ENCODE data around the gene REEP3. TPM values are rescaled to one million over a fixed set of nuclear protein-coding genes. Genes with fewer than 3 reads are reported as not detected.
"Not testable (repeated sequence)": the region's sequence is repeated elsewhere in the genome, so short reads cannot be mapped to it uniquely, and the experiment has no call there.

REEP3 gene
- total RNA-seq, 4 donors from 2014 or later = 22.8 to 36.7 (median 32.1) TPM

DNA sequence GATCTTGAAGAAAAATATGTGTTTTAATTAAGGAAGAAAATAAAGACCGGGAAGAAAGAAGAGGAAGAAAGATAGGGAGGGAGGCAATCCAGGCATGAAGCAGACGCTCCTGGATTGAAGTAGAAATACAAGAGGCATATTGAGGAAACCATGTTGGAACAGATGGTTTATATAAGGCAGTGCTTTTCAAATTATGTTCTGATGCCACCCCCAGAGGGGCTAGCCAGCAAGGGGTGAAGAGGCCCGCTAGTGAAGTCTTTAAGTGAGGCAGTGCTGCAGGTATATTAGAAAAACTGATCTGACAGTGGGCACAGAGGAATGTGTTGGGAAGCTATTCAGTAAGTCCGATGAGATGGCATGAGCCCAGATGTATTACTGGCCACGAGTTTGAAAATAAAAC lies 40.1 kb downstream of the REEP3 start:
- in situ Hi-C loops (cut with MboI; ENCODE audit: low sequenced_read_pairs in 4 of 4) = no loop called here
- H3K27me3 ChIP-seq = no peaks in the 10 kb centered on the region
- no peak overlapping the region for H3K27ac ChIP-seq
- no peaks in the 10 kb centered on the region for H3K36me3 ChIP-seq
- no peaks in the 10 kb centered on the region for H3K9me3 ChIP-seq
- no peak overlapping the region for H3K4me3 ChIP-seq
- intact Hi-C loops (cut with DNase I; ENCODE audit: low total_unique reads) = no loop called here
- peaks cover 3 to 4% of the 10 kb centered on the region in 2 donors for H3K4me1 ChIP-seq
- DNase-seq = no peak
- no peak for ATAC-seq
- TF ChIP-seq, protein P1, sequence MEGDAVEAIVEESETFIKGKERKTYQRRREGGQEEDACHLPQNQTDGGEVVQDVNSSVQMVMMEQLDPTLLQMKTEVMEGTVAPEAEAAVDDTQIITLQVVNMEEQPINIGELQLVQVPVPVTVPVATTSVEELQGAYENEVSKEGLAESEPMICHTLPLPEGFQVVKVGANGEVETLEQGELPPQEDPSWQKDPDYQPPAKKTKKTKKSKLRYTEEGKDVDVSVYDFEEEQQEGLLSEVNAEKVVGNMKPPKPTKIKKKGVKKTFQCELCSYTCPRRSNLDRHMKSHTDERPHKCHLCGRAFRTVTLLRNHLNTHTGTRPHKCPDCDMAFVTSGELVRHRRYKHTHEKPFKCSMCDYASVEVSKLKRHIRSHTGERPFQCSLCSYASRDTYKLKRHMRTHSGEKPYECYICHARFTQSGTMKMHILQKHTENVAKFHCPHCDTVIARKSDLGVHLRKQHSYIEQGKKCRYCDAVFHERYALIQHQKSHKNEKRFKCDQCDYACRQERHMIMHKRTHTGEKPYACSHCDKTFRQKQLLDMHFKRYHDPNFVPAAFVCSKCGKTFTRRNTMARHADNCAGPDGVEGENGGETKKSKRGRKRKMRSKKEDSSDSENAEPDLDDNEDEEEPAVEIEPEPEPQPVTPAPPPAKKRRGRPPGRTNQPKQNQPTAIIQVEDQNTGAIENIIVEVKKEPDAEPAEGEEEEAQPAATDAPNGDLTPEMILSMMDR (IDR thresholded peaks at IDR 0.05 in 4 of 5, conservative IDR thresholded peaks at IDR 0.05 in 1 of 5) = no peak
- TF ChIP-seq POLR2A (IDR thresholded peaks at IDR 0.05) = no peak

DNA sequence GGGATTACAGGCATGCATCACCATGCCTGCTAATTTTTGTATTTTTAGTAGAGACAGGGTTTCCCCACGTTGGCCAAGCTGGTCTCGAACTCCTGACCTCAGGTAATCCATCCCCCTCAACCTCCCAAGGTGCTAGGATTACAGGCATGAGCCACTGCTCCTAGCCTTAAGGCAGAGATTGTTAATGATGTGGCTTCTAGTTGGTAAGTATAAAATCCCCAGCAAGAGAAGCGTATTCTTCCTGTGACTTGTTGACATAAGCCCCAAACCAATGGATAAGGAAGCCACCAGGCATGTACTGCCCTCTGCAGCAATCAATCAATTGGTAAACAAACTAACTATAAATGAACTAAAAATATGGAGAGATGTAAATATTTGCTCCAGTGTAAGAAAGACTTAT lies 41.2 kb downstream of the REEP3 start:
- TF ChIP-seq, protein P1 (IDR thresholded peaks at IDR 0.05 in 4 of 5, conservative IDR thresholded peaks at IDR 0.05 in 1 of 5) = no peak
- TF ChIP-seq POLR2A (IDR thresholded peaks at IDR 0.05) = no peak

DNA sequence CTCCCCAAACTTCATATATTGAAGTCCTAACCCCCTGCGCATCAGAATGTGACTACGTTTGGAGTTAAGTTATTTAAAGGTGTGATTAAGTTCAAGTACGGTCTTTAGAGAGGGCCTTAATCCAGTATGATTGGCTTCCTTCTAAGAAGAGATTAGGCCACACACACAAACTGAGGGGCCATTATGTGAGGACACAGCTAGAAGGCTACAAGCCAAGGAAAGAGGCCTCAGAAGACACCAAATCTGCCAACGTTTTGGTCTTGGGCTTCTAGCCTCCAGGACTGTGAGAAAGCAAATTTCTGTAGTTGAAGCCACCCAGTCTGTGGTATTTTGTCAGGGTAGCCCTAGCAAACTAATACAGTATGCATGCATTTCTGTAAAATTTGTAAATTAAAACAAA lies 41.7 kb downstream of the REEP3 start:
- TF ChIP-seq POLR2A (IDR thresholded peaks at IDR 0.05) = no peak
- TF ChIP-seq, protein P1 (IDR thresholded peaks at IDR 0.05 in 4 of 5, conservative IDR thresholded peaks at IDR 0.05 in 1 of 5) = no peak
- intact Hi-C loops (cut with DNase I; ENCODE audit: low total_unique reads) = no loop called here
- Histone ChIP-seq H3K27me3 (no peaks in the 10 kb centered on the region), H3K27ac (no peak overlapping the region), H3K9me3 (no peaks in the 10 kb centered on the region), H3K36me3 (no peaks in the 10 kb centered on the region), H3K4me1 (peaks cover 3 to 4% of the 10 kb centered on the region in 2 donors), H3K4me3 (no peak overlapping the region)
- in situ Hi-C loops (cut with MboI; ENCODE audit: low sequenced_read_pairs in 4 of 4) = no loop called here
- no peak for DNase-seq
- ATAC-seq = no peak

More for the DNA sequence above, 41.2 kb downstream of the REEP3 start:
- Histone ChIP-seq H3K4me1 (peaks cover 3 to 4% of the 10 kb centered on the region in 2 donors), H3K27me3 (no peaks in the 10 kb centered on the region), H3K4me3 (no peak overlapping the region), H3K27ac (no peak overlapping the region), H3K9me3 (no peaks in the 10 kb centered on the region), H3K36me3 (no peaks in the 10 kb centered on the region)
- intact Hi-C loops (cut with DNase I; ENCODE audit: low total_unique reads) = no loop called here
- ATAC-seq = no peak
- in situ Hi-C loops (cut with MboI; ENCODE audit: low sequenced_read_pairs in 4 of 4) = no loop called here
- DNase-seq = no peak

DNA sequence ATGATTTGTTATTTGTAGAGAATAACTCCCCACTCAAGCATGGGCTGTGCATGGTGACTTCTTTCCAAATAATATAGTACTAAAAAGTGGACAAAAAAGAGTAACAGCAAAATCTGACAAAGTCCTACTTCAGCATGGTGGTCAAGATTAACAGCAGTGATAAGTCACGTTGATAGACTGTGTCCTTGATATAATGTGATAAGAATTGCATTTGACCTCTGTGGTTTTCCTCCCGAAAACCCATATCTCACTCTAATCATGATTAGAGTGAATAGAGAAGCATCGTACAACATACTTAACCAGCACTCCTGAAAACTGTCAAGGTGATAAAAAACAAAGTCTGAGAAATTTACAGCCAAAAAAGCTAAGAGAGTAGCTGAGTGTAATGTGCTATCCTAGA lies 42.4 kb downstream of the REEP3 start:
- intact Hi-C loops (cut with DNase I; ENCODE audit: low total_unique reads) (no loop called here), in situ Hi-C loops (cut with MboI; ENCODE audit: low sequenced_read_pairs in 4 of 4) (no loop called here)
- Histone ChIP-seq H3K4me1 (peaks cover 3 to 4% of the 10 kb centered on the region in 2 donors), H3K9me3 (no peaks in the 10 kb centered on the region), H3K27ac (no peak overlapping the region), H3K27me3 (no peaks in the 10 kb centered on the region), H3K4me3 (no peak overlapping the region), H3K36me3 (no peaks in the 10 kb centered on the region)
- ATAC-seq (no peak), DNase-seq (no peak)
- no peak for TF ChIP-seq POLR2A (IDR thresholded peaks at IDR 0.05)
- TF ChIP-seq, protein P1 (IDR thresholded peaks at IDR 0.05 in 4 of 5, conservative IDR thresholded peaks at IDR 0.05 in 1 of 5) = no peak

DNA sequence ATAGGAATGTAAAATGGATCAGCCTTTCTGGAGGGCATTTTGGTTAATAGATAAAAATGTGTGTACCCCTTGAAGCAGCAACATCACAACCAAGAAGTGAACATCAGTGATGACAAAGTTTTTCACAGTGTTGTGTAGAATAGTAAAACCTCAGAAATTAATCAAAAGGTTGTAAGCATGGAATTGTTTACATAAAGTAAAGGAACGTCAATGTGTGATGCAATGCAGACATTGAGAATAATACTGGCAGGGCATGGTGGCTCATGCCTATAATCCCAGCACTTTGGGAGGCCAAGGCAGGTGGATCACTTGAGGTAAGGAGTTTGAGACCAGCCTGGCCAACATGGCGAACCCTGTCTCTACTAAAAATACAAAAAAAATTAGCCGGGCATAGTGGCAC lies 43.5 kb downstream of the REEP3 start:
- intact Hi-C loops (cut with DNase I; ENCODE audit: low total_unique reads); H3K27ac ChIP-seq; H3K4me3 ChIP-seq; ATAC-seq; DNase-seq; H3K9me3 ChIP-seq; in situ Hi-C loops (cut with MboI; ENCODE audit: low sequenced_read_pairs in 4 of 4); H3K27me3 ChIP-seq; H3K4me1 ChIP-seq; H3K36me3 ChIP-seq: not testable (repeated sequence)
